K562 (cell line): ENCODE data around the gene EHMT2. TPM values are rescaled to one million over a fixed set of nuclear protein-coding genes. Genes with fewer than 3 reads are reported as not detected.

Experiments used
- BHLHE40 ChIP-seq: IDR thresholded peaks from 2 replicates; pipeline ENCODE4 v1.6.1; 2011; ENCODE audit warnings: low read length, improper control_type of control experiment
- ELK3 ChIP-seq: fragments of 450-650 bp; formaldehyde crosslinking; IDR thresholded peaks from 2 replicates; pipeline ENCODE4 v1.4.0; 2020; ENCODE audit warnings: mild to moderate bottlenecking
- FIP1L1 ChIP-seq: fragments of 200-400 bp; formaldehyde crosslinking; IDR thresholded peaks from 2 replicates; pipeline ENCODE4 v1.6.1; 2018; ENCODE audit warnings: mild to moderate bottlenecking, low read depth, low read length; ENCODE audit not compliant: poor library complexity, severe bottlenecking
- FOXK1 ChIP-seq: sonication (generic); formaldehyde crosslinking; IDR thresholded peaks from 2 replicates; pipeline ENCODE4 v1.8.0; 2022; ENCODE audit warnings: missing genetic modification reagents, mild to moderate bottlenecking, borderline replicate concordance
- GTF3C2 ChIP-seq: IDR thresholded peaks from 3 replicates; pipeline ENCODE4 v1.6.1; 2011; ENCODE audit warnings: borderline replicate concordance, mild to moderate bottlenecking, moderate library complexity; ENCODE audit not compliant: insufficient read length; ENCODE audit errors: extremely low read depth
- HCFC1 ChIP-seq: IDR thresholded peaks from 2 replicates; pipeline ENCODE4 v1.6.1; 2012; ENCODE audit warnings: low read depth, low read length, improper control_type of control experiment
- KDM5B ChIP-seq: fragments of 200-600 bp; sonication (generic); IDR thresholded peaks from 2 replicates; pipeline ENCODE4 v1.6.1; 2012; ENCODE audit warnings: low read depth, mild to moderate bottlenecking, moderate library complexity, low read length, control low read depth, inconsistent platforms; ENCODE audit not compliant: insufficient replicate concordance
- NCOA4 ChIP-seq: fragments of 450-650 bp; IDR thresholded peaks from 2 replicates; pipeline ENCODE4 v1.6.1; 2018; ENCODE audit warnings: mild to moderate bottlenecking; ENCODE audit not compliant: partially characterized antibody
- NR3C1 ChIP-seq: sonication (generic); formaldehyde crosslinking; IDR thresholded peaks from 2 replicates; pipeline ENCODE4 v1.8.1; 2022; ENCODE audit warnings: missing genetic modification reagents
- RBFOX2 ChIP-seq: fragments of 200-400 bp; formaldehyde crosslinking; IDR thresholded peaks from 2 replicates; pipeline ENCODE4 v1.6.1; 2017; ENCODE audit warnings: low read depth, mild to moderate bottlenecking, low read length, moderate library complexity
- RBM39 ChIP-seq: fragments of 200-400 bp; formaldehyde crosslinking; optimal IDR thresholded peaks from 2 replicates; pipeline ENCODE3; 2018; ENCODE audit warnings: low read depth, low read length
- SMARCB1 ChIP-seq: IDR thresholded peaks from 2 replicates; pipeline ENCODE4 v1.6.1; 2011; ENCODE audit warnings: improper control_type of control experiment, low read depth; ENCODE audit not compliant: insufficient read length
- SNAPC5 ChIP-seq: fragments of 250-450 bp; sonication (Bioruptor Pico); IDR thresholded peaks from 2 replicates; pipeline ENCODE4 v1.8.0; 2021; ENCODE audit warnings: moderate library complexity, mild to moderate bottlenecking, inconsistent platforms
- THRAP3 ChIP-seq: fragments of 450-650 bp; IDR thresholded peaks from 2 replicates; pipeline ENCODE4 v1.6.1; 2016; ENCODE audit warnings: mild to moderate bottlenecking, inconsistent platforms, borderline replicate concordance
- ZC3H4 ChIP-seq: sonication (generic); formaldehyde crosslinking; IDR thresholded peaks from 2 replicates; pipeline ENCODE4 v1.9.0; 2021; ENCODE audit warnings: missing genetic modification reagents, borderline replicate concordance
- ZNF224 ChIP-seq: sonication (generic); formaldehyde crosslinking; IDR thresholded peaks from 2 replicates; pipeline ENCODE4 v1.8.0; 2022; ENCODE audit warnings: mild to moderate bottlenecking, missing genetic modification reagents
- ZNF384 ChIP-seq: IDR thresholded peaks from 2 replicates; pipeline ENCODE4 v1.6.1; 2012; ENCODE audit warnings: low read depth, low read length, improper control_type of control experiment
- ZNF561 ChIP-seq: fragments of 450-650 bp; formaldehyde crosslinking; conservative IDR thresholded peaks from 2 replicates; pipeline ENCODE4 v1.4.0; 2020; ENCODE audit warnings: mild to moderate bottlenecking, moderate library complexity
- polyA plus RNA-seq, 8 experiments: library from polyadenylated mRNA; depleted of rRNA in 4 of 8; stranded (reverse) in 5 of 8; unstranded in 3 of 8; fragments of >200 nt; fragmentation: Nextera tagmentation in 2 of 8; fragmentation: Illumina TruSeq in 1 of 8; extraction: Ambion mirVana in 2 of 8; extraction: Trizol in 1 of 8; gene quantifications; 2 replicates each; pipeline versions ENCODE4 v1.2.1 to v1.2.3, GENCODE V29; 2011 to 2014; ENCODE audit warnings: inconsistent platforms in 1 of 8, missing spikeins in 1 of 8
- total RNA-seq, 7 experiments: library from RNA; depleted of rRNA in 6 of 7; stranded (reverse); fragments of >200 nt in 6 of 7; fragmentation: Illumina TruSeq in 2 of 7; extraction: Trizol in 2 of 7; gene quantifications; 2 replicates each; pipeline versions ENCODE4 v1.2.1 to v1.2.3, GENCODE V29; 2011 to 2021; ENCODE audit warnings: low replicate concordance in 1 of 7

EHMT2 gene
- total and polyA plus RNA-seq, 9 of the 15 experiments (the other 6 are each of a cell fraction or from before 2014, with no cell fraction given), result 2.1 to 63.8 (median 38.5) TPM

- TF ChIP-seq ZNF224 (CRISPR knock-in tag), result no peak
- peak; percentile 28; the same call in 1 of the 2 replicates for TF ChIP-seq BHLHE40
- peak; percentile 43 for TF ChIP-seq FIP1L1
- no peak for TF ChIP-seq RBM39
- no peak for TF ChIP-seq KDM5B
- TF ChIP-seq NR3C1 (CRISPR knock-in tag), result no peak
- TF ChIP-seq SMARCB1, result no peak
- TF ChIP-seq GTF3C2, result no peak
- TF ChIP-seq ZC3H4, result no peak
- TF ChIP-seq RBFOX2, result peak; percentile 53
- TF ChIP-seq ZNF384, result no peak
- peak; percentile 74; the same call in 1 of the 2 replicates for TF ChIP-seq THRAP3
- TF ChIP-seq ZNF561 (CRISPR knock-in tag), result no peak
- TF ChIP-seq HCFC1, result no peak
- no peak for TF ChIP-seq SNAPC5 (CRISPR knock-in tag)
- TF ChIP-seq NCOA4, result no peak
- no peak for TF ChIP-seq FOXK1
- no peak for TF ChIP-seq ELK3 (CRISPR knock-in tag)
Measured at GRCh38 chr6:31899882-31900722, 2.6 kb upstream of the EHMT2 start (continued).
